Sigmoid colon (tissue), 4 donors: ENCODE measurements around the gene ZBED1.

ENCODE experiments used
- CTCF ChIP-seq, 4 experiments: fragments of 450-650 bp in 3 of 4; fragments of 200-600 bp in 1 of 4; IDR thresholded peaks; one replicate each; pipeline ENCODE4 v1.5.1; 2016 to 2019; ENCODE audit warnings: antibody characterized with exemption in 4 of 4, mild to moderate bottlenecking in 3 of 4, moderate library complexity in 2 of 4
- POLR2AphosphoS5 ChIP-seq, 4 donors: sonication (generic); formaldehyde crosslinking; IDR thresholded peaks; one replicate each; pipeline ENCODE4 v1.6.1; 2017; ENCODE audit warnings: antibody characterized with exemption in 4 of 4

- no peak for TF ChIP-seq CTCF (IDR thresholded peaks at IDR 0.05)
- no peak for TF ChIP-seq POLR2AphosphoS5 (IDR thresholded peaks at IDR 0.05)
Observed at GRCh38 chrX:2501559-2502102, 855 bp upstream of the ZBED1 start.
